HG03066 (cell line): Measurements from ENCODE around the gene NEMP2.

ENCODE experiments used
- ATAC-seq: cut with Tn5 transposase; IDR thresholded peaks from one replicate; pipeline ENCODE4 v1.9.1; 2021; ENCODE audit warnings: low read depth; ENCODE audit not compliant: unreplicated experiment

Gene NEMP2, protein sequence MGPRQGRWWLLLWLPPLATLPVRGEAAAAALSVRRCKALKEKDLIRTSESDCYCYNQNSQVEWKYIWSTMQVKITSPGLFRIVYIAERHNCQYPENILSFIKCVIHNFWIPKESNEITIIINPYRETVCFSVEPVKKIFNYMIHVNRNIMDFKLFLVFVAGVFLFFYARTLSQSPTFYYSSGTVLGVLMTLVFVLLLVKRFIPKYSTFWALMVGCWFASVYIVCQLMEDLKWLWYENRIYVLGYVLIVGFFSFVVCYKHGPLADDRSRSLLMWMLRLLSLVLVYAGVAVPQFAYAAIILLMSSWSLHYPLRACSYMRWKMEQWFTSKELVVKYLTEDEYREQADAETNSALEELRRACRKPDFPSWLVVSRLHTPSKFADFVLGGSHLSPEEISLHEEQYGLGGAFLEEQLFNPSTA

DNA sequence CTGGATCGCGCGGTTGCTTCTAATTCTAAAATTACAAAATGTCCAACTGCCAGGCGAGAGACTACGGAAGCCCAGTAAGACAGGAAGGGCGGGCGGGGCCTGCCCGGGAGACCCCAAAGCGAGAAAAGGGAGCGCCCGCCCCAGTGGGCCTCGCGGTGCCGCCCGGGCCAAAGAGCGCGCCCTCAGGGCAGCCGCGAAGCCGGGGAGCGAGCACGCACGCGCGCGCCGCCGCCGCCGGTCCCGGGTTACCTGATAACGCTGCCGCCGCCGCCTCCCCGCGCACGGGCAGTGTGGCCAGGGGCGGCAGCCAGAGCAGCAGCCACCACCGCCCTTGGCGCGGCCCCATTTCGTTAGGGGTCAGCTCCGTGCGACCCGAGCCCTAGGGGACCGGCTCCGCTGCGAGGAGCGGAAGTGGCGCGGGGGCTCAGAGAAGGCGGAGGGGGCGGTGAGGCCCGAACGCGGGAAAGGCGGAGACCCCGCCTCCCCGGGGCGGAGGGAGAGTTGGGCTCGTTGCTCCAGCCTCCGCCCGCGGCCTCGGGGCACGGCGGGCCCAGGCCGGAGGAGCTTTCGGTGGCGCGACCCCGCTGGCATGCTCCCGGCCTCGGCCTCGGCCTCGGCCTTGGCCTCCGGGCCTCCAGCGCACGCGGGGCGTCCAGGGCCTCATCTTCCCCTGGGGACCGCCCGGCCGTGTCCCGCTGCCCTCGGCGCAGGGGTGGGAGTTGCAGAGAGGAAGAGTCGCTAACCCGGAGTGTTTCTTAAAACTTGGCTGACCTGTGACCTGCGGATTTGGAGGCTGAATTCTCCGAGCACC lies at the start of gene NEMP2:
Gene NEMP2, minus strand, starts transcription at position 413 of the 811 bp plus-strand sequence. Its CDS starts 67 bp downstream, at position 346.
- peak; percentile 59 for ATAC-seq

DNA sequence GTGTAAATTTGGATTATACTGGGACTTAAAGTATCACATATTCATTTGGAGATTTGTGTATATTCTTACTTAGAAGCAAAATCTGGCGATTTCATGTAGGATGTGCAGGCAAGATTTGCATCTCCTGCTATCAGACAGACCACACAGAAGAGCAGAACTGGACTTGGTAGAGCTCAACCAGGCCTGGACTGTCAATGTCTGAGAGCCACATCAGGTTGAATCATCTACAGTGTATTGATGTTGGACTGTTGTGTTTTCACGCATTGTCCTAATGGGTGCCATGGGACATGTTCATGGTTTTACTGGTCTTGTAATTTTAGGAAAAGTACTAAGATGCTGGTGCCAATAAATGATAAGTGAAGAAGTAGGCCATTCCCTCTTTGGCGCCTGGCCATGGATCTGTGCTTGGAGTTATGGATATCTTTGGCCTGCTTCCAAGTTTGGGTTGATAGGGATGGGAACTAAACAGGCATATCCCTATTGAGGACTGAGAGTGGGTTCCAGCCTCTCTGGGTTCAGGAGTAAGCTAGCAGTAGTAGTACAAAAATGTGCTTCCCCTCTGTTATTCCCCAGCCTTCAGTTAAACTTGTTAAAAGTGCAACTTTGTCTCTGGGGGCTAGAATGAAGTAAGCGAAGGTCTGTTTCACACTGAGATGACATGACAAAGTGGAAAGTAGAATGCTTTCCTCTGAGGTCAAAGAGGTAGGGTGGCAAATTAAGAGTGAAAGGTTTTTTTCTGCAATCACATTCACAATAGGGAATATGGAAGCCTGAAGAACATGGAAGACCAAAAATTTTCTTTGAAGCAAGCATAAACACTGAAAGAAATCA lies 49.2 kb upstream of the NEMP2 start:
- peak; percentile 73 for ATAC-seq

DNA sequence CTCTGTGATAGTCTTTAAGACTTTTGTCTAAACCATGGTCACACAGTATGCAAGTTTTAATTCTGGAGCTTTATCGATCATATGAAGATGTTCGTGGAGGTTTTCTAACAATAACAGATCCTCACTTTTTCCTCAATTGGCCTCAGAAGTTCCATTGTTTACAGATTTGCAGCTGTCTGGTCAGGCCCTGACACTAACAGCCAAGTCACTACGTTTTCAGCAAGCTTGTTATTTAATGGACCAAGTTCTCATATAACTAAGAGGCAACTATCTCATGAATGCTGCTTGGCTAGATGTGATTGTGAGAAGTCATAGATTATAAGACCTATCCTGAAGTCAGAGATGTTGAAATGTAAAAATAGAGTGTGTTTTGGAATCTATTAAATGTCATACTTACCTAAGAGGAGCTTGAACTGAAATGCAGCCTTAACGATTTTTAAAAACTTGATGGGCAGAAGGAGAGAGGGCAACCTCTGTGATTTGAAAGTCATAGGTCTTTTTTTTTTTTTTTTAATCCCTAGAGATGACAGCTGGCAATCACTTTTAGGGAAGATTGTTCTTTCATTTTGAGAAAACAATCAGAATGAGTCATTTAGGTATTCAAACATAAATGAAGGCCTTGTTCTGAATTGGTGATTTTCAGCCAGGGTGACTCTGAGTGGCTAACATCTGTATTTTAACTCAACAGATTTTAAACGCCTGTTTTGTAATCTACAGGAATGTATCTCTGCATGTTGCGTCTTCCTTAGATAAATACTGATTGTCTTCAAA lies 48.4 kb upstream of the NEMP2 start:
- ATAC-seq, result peak; percentile 49

DNA sequence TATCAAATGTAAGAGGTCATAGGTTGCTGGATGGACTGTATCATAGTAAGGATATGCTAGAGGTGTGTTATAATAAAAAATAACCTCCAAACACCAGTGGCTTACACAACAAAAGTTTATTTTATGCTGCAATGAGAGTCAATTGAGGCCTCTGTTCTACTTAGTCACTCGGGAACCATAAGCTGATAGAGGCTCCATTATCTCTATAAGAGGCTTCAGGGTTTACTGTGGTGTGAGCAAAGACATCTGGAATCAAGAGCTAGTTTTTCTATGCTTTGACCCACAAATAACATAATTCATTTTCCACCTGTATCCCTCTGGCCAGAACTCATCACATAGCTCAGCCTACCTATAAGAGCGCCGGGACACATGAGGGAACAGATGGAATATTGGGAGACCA lies 47.5 kb upstream of the NEMP2 start:
- no peak for ATAC-seq

DNA sequence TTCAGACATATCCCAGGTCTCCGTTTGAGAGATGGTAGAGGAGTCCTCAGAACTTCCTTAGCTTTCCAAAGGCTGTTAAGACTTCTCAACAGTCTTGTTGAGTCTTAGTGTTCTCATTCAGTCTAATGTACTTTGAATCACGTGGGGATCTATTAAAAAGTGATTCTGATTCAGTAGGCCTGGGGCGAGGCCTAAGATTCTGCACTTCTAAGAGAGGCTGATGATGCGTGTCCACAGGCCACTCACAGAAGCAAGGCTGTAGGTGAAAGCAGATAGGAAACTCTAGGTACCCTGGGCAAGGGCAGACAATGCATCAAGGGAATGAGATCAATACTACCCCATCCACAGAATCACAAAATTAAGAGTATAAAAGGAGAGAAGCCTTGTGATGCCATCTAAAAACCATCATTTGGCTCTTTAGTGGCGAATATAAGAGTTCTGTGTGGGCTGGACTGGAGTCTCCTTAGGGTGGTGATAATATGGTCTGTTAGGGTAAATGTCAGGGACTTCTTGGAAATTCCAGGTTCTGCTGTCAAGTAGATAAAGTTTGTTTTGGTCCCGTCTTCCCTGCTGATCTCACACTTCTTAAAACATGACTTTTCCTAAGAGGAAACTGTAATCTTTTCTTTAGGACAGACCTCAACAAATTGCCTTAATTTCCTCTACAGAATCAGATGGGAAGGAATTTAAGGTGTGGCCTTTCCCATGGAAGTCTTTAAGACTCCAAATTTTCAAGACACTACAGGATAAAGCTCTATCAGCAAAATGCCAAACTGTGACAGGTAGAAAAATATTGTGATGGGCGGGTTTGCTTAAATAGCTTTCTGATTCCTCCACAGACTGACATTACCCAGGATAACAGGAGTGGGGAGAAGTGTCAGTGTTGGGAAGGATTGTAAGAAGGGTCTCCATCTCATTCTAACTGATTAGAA lies 45.7 kb upstream of the NEMP2 start:
- ATAC-seq, result no peak

DNA sequence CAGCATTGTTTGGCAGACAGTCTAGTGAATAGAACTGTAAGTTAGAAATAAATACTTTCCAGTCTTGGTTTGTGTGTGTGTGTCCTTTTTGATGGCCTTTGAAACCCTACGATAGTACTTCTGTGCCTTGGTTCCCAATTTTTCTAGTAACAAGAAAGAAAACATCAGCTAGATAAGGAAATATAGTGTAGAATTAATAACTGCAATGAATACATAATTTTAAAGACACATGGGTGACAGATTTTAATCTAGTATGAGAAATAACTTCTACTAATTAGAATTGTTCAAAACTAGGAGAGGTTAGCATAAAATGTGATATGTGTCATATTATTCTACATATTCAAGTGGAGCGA lies 44.5 kb upstream of the NEMP2 start:
- no peak for ATAC-seq

DNA sequence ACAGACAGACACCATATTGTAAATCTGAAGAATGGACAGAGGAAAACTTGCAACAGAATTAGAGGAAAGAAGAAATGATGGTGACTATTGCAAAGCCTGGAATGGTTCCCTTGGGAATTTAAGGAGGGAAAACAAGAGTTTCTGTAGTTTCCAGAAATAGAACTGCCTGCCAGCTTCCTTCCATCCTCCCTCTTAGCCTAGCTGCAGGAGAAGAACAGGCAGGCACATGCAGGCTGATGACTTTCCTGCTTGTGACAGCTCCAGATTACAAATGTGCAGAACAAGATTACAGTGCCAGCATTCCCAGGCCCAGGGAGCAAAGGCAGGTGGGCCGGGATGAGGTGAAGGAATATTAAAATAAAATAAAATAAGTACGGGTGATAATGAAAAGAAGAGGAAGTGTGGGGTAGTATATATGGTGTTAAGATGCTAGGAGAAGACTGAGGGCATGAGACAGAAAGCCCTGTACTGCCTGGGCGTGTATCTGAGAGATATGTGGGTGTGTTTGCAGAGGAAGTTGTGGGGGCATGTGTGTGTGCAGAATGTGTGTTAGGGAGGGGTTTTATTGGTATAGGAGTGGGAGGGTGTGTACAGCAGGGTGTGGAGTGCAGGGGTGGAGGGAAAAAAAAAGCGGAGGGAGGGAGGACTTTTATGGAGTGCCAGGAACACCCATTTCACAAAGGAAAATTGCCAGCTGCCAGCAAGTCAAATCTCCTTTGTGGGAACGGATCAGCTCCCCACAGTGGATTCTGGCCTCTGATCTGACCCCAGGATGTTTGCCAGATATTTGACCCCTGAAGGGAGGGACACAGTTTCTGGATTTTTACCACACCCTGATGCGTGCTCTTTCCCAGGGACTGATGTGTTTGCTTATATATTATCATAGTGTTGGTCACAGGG lies 43.9 kb upstream of the NEMP2 start:
- ATAC-seq, result no peak

DNA sequence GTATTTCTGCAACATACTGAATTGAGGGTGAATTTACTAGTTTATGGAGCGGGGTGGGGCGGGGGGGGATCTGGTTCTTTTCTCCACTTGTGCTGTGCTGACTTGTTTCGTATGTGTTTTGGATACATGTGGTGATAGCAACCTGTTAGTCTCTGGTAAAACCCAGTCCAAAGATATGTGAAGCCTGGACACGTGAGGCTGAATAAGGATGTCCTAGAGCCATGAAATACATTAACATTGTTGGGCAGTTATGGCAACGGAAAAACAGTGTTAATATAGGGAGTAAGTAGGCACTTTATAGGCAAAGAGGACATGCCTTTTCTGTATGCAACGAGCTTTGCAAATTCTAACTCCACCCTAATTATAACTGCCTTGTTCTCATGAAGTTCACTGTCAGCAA lies 42.1 kb upstream of the NEMP2 start:
- ATAC-seq, result no peak

DNA sequence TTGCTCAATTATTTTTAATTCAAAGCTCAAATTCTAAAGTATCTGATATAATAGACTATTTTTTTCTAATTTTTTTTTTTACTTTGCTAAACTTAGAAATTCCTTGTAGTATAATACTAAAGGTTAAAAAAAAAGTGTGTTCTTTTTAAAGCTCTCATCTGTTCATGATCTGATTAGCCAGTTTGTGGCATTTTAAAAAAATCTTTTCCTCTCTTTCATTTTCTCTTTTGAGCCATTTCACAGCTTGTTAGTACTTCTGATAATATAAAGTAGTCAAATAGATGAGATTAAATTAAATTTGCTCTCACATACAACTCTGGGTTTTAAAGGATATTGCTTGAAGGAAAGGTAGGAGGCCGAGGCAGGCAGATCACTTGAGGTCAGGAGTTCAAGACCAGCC lies 40.7 kb upstream of the NEMP2 start:
- ATAC-seq, result no peak

DNA sequence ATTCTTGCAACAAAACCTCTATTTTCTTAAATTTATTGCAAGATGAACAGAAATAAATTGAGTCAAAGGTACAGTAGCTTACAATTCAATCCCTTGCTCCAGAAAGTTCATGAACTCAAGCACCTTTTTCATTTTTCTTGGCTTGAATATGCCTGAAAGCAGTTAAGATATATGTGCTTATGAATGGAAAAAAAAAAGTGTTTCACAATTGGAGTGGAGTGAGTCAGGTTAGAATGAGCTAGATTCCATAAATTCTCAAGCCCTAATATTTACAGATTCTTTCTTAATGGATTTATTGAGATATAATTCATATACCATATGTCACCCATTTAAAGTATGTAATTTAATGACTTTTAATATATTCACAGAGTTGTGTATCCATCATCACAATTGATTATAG lies 39.6 kb upstream of the NEMP2 start:
- ATAC-seq, result no peak

DNA sequence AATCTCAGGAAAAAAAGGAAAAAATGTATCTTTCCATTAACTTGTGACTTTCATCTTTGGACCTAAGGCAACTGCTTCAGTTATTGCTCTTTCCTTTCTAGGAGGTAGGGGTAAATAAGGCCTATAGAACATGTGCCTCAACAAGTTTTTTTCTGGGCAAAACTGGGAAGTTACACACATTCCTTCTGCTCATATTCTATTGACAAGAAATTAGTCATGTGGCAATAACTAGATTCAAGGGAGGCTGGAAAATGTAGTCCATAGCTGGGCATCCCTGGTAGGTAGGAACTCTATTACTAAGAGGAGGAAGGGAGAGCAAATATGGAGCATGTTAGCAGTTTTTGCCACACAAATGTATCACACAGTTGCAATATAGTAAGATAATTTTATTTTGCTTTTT lies 37.7 kb upstream of the NEMP2 start:
- no peak for ATAC-seq

DNA sequence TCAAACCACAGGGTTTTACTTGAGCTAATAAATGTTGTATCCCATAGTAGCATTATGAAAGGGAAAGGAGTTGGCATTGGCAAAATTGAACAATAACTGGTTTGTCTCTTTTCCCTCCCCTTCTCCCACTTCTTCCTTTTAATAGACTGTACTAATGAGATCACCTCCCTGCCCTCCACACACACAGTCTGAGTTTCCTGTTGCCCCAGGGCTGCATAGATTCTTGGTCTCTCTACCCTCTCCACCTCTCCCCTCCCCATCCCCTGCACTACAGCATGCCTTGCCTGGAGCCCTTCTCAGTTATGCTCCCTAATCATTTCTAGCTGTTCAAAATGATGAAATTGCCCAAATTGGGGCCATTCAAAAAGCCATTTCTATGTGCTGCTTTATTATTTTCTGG lies 37.2 kb upstream of the NEMP2 start:
- no peak for ATAC-seq

DNA sequence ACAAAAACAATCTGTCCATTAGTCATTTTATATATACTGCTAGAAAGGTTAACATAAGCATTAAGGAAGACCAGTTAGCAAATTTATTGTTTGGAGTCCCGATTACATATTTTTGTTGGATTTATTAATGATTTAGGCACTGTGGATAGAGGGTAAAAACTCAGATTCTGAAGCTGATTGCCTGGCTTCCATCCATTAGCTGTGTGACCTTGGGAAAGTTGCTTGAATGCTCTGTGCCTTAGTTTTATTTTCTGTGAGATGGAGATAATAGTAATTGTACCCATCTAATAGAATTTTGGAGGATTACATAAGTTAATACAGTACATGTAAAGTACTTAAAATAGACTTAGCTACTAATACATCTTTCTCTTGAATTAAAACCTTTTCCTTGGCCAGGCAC lies 36.3 kb upstream of the NEMP2 start:
- no peak for ATAC-seq

DNA sequence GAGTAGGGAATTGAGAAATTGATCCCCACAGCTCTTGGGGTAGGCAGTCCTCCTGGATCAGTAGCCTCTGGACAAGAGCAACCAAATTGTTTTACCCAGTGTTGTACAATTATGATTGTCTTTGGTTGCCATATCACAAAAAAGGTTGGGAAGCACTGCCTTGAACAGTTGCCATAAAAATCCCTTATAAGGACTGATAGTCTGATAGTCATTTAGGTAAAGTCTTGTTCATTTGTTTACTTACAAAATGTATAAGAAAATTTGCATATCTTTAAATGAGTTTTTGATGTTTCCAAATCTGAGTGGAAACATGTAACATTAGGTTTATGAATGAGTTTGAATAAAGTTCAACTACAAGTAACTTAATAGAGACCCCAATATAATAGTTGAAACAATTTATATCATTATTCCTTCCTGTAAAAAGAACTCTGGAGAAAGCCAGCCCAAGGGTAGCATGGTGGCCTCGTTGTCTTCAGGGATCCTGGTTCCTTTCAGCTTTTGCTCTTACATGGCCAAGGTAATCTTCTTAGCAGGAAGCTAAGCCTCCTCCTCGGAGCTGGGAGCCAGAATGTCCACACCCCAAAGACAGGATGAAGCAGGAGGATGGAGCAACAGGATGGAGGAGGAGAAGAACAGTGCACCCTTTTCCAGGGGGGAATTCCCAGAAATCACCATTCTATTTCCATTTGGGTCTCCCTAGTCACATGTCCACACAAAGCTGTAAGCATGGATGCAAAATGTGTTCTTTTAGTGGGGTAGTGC lies 35.7 kb upstream of the NEMP2 start:
- ATAC-seq, result no peak

DNA sequence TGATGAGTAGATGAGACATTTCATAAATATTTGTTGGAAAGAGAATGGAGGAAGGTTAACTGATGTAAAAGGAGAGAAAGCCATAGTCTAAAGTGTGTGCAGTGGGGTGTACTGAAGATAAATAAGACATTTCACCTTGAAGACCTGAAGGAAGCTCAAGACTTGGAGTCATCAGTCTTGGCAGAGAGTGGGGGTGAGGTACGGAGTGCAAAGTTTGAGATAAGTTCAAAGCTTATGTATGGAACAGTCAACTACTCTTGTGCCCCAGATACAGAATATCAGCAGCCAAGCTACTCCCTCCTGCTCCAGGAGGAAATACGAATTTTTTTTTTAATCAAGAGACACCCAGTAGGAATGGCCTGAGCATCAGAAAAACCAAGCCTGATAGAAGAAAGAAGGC lies 30.3 kb upstream of the NEMP2 start:
- ATAC-seq, result no peak

DNA sequence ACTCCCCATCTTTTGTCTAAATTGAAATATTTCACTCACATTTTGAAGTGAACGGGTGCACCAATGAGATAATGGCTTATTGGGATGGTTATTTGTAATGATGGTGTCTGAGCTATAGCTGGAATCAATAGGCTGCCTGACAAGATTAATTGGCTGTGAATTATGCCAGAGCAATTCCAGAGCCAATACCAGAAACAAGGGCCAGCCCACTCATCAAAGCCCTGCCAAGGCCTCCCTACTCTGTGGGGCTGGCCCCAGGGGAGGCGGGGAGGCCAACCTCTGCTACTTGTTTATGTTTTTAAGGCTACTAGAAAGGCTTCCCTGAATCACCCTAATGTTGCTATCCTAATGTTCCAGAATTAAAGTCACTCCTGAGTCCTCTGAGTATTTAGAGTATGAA lies 29.1 kb upstream of the NEMP2 start:
- ATAC-seq, result no peak

DNA sequence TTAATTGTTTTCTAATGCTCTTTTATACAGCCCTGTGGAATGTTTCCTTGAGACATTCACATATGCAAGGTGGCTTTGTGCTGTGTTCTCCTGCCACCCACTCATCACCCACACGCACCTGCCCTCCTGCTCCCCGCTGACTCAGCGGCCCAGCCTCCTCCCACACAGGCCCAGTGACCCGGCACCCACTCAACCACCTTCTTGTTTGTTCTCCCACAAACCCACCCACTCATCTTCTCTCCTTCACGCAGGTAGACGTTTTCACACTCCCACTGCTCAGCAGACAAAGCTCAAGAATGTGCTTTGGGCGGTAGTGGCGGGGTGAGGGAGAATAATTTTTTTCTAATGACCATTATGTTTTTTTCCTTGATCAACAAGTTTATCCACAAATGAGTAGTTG lies 28.6 kb upstream of the NEMP2 start:
- no peak for ATAC-seq

DNA sequence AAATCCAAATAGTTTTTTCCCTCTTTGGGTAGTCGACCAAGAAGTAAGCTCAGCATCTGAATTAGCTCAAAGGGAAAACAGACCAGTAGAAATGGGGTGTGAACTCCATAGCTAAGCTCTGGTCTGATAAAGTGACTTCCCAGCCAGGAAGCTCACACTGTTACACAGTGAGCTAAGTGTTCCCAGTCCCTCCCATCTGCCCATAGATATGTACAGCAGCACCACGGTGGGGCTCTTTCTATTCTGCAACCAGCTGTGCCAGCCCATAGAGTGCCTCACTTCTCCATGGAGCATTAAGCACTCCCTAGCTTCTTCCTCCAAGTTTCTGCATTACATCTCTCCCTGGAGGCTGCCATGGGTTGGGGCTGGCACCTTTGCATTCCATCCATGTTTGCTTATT lies 27.6 kb upstream of the NEMP2 start:
- ATAC-seq, result no peak
